Gastroesophageal sphincter (tissue), 4 donors: Measurements from ENCODE around the gene SLCO3A1. TPM values are rescaled to one million over a fixed set of nuclear protein-coding genes. Genes with fewer than 3 reads are reported as not detected.

ENCODE experiments used
- ATAC-seq: fragments of 150-250 bp; one replicate; pipeline ENCODE4 v1.9.1; 2016; ENCODE audit warnings: mild to moderate bottlenecking, moderate library complexity
- H3K27ac ChIP-seq, 4 donors: fragments of 200-600 bp; sonication (generic) in 3 of 4; 1 replicate in 3 of 4; 2 replicates in 1 of 4; pipeline ENCODE4 v1.5.1; 2016 to 2019
- H3K27me3 ChIP-seq: fragments of 200-600 bp; sonication (generic); one replicate; pipeline ENCODE4 v1.5.1; 2019
- H3K36me3 ChIP-seq, 2 donors: fragments of 200-600 bp; sonication (generic); one replicate each; pipeline ENCODE4 v1.5.1; 2019; ENCODE audit warnings: control low read depth in 1 of 2
- H3K4me1 ChIP-seq, 3 donors: fragments of 200-600 bp; sonication (generic); 1 replicate in 2 of 3; 2 replicates in 1 of 3; pipeline ENCODE4 v1.5.1; 2016 to 2019; ENCODE audit warnings: control low read depth in 2 of 3
- H3K4me3 ChIP-seq, 2 donors: fragments of 200-600 bp; sonication (generic); one replicate each; pipeline ENCODE4 v1.5.1; 2019; ENCODE audit warnings: mild to moderate bottlenecking in 1 of 2, moderate library complexity in 1 of 2
- H3K9me3 ChIP-seq, 3 donors: fragments of 200-600 bp; sonication (generic); one replicate each; pipeline ENCODE4 v1.5.1; 2017 to 2019; ENCODE audit warnings: control low read depth in 2 of 3
- EP300 ChIP-seq: sonication (generic); formaldehyde crosslinking; IDR thresholded peaks from one replicate; pipeline ENCODE4 v1.6.1; 2017; ENCODE audit warnings: antibody characterized with exemption, mild to moderate bottlenecking
- POLR2A ChIP-seq, 2 donors: fragments of 450-650 bp; IDR thresholded peaks; one replicate each; pipeline ENCODE4 v1.6.1; 2017; ENCODE audit warnings: antibody characterized with exemption in 2 of 2, mild to moderate bottlenecking in 2 of 2, moderate library complexity in 1 of 2
- POLR2AphosphoS5 ChIP-seq: sonication (generic); formaldehyde crosslinking; IDR thresholded peaks from one replicate; pipeline ENCODE4 v1.6.1; 2017; ENCODE audit warnings: antibody characterized with exemption
- WGBS, 2 donors: methylation state at CpG; one replicate each; pipeline ENCODE4 v1.1.5; 2018; ENCODE audit warnings: low coverage in 1 of 2; 5-methylcytosine and 5-hydroxymethylcytosine counted together
- total RNA-seq, 4 donors: library from RNA; depleted of rRNA; stranded (reverse); fragments of >200 nt; gene quantifications; one replicate each; pipeline ENCODE4 v1.1.0, GENCODE V29; 2016
- TF ChIP-seq, protein P1 (sequence below), 4 experiments: fragments of 200-600 bp in 2 of 4; fragments of 450-650 bp in 2 of 4; sonication (generic) in 1 of 4; IDR thresholded peaks; one replicate each; pipeline ENCODE4 v1.5.1; 2017 to 2019; ENCODE audit warnings: antibody characterized with exemption in 4 of 4, mild to moderate bottlenecking in 2 of 4, moderate library complexity in 2 of 4

The SLCO3A1 gene
- total RNA-seq, 4 donors from 2014 or later: 10.1 to 14.4 (median 12.1) TPM

DNA sequence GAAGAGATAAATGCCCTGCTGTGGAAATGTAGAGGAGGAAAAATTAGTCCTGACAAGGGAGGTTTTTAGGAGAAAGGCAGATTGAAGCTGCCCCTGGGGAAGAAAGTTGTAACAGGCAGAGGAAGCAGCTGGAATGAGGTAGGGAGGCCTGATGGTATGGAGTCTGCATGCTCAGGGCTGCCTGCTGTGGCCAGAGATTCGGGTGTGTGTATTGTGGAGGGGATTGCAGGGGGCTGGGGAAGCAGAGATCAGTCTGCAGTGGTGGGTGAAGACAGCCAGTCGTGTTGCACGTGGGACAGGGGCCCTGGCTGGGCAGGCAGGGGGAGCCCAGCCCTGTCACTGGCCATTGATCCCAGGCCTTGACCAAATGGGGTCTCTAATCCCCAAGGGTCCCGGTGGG, 96.5 kb downstream of the SLCO3A1 start:
- Histone ChIP-seq H3K36me3 (no peaks in the 10 kb centered on the region), H3K27me3 (no peaks in the 10 kb centered on the region), H3K27ac (no peak overlapping the region), H3K9me3 (no peaks in the 10 kb centered on the region), H3K4me1 (peaks cover 0 to 33% (median 33%) of the 10 kb centered on the region in 3 donors), H3K4me3 (no peak overlapping the region)
- 76 to 80% methylated on average over 1 to 4 of the region's 4 CpGs for WGBS, 2 donors
- TF ChIP-seq POLR2AphosphoS5: no peak
- no peak for TF ChIP-seq EP300
- no peak for TF ChIP-seq POLR2A (IDR thresholded peaks at IDR 0.05)
- TF ChIP-seq, protein P1, sequence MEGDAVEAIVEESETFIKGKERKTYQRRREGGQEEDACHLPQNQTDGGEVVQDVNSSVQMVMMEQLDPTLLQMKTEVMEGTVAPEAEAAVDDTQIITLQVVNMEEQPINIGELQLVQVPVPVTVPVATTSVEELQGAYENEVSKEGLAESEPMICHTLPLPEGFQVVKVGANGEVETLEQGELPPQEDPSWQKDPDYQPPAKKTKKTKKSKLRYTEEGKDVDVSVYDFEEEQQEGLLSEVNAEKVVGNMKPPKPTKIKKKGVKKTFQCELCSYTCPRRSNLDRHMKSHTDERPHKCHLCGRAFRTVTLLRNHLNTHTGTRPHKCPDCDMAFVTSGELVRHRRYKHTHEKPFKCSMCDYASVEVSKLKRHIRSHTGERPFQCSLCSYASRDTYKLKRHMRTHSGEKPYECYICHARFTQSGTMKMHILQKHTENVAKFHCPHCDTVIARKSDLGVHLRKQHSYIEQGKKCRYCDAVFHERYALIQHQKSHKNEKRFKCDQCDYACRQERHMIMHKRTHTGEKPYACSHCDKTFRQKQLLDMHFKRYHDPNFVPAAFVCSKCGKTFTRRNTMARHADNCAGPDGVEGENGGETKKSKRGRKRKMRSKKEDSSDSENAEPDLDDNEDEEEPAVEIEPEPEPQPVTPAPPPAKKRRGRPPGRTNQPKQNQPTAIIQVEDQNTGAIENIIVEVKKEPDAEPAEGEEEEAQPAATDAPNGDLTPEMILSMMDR (IDR thresholded peaks at IDR 0.05): no peak
- ATAC-seq: no peak

DNA sequence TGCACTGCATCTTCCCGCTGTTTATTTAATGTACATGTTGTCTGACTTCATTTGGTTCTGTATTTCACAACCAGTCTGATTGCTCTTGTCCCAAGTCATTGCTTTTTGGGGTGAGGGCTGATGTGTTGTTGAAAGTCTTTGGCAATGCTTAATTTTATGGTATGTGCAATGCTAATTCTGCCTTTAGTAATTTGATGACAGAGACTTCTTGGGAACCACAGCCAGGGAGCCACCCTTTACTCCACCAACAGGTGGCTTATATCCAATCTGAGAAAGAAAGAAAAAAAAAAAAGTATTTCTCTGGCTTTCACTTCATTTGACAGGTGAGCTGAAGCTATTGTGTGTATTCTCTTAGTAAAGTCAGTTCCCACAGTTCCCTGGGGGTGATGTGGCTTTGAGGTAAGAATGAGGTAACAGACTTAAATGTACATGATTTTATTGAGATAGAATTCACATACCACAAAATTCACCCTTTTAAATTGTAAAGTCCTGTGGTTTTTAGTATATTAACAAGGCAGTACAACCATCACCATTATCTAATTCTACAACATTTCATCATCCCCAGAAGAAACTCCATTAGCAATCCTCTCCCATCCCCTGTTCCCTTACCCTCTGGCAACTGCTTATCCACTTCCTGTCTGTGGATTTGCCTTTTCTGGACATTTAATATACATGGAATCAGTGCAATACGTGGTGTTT, 97.3 kb downstream of the SLCO3A1 start:
- Histone ChIP-seq H3K36me3 (no peaks in the 10 kb centered on the region), H3K27ac (no peak overlapping the region), H3K4me3 (no peak overlapping the region), H3K27me3 (no peaks in the 10 kb centered on the region), H3K9me3 (no peaks in the 10 kb centered on the region), H3K4me1 (peaks cover 0 to 37% (median 33%) of the 10 kb centered on the region in 3 donors)
- no peak for ATAC-seq
- TF ChIP-seq EP300 (no peak), POLR2AphosphoS5 (no peak), POLR2A (IDR thresholded peaks at IDR 0.05) (no peak)
- TF ChIP-seq, protein P1 (IDR thresholded peaks at IDR 0.05): no peak
- WGBS, 2 donors: 70 to 72% methylated on average over 2 of the region's 2 CpGs

DNA sequence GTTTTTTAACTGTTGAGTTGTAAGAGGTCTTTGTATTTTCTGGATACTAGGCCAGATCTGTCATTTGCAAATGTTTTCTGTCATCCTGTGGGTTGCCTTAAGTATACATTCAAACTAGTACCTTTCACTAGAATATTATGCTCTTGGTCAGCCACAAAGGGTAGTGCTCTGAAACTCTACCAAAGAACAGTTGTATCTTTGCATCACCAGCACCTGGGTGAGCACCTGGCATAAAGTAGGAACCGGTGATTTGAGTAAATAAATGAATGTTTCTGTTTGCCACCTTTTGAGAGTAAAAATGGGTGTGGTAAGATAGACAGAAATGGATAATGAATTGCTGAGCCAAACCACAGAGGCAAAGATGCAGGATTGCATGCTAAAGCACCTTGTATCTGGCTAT, 98.7 kb downstream of the SLCO3A1 start:
- Histone ChIP-seq H3K4me3 (no peak overlapping the region), H3K27ac (no peak overlapping the region), H3K27me3 (no peaks in the 10 kb centered on the region), H3K9me3 (no peaks in the 10 kb centered on the region), H3K36me3 (no peaks in the 10 kb centered on the region), H3K4me1 (peaks cover 0 to 30% (median 29%) of the 10 kb centered on the region in 3 donors)
- 80 to 90% methylated on average over 1 of the region's 1 CpG for WGBS, 2 donors
- TF ChIP-seq EP300 (no peak), POLR2AphosphoS5 (no peak)
- TF ChIP-seq, protein P1 (IDR thresholded peaks at IDR 0.05): no peak
- ATAC-seq: no peak

DNA sequence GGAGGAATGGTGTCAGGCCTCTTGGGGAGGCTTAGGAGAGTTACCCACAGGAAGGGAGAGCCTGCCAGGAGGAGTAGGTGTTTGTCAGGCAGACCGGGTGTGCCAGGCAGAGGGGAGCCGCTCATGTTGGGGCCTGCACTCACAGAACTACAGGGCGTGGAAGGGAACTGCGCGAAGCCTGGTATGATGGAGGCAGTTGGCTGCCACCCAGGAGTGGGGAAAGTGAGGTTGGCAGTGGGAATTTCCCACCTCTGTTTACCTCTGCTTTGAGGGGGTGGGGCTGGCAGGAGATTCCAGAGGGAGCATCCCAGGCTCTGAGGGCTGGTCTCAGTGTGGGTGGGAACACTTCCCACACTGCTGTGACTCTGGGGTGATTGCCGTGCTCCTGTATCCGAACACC, 99.9 kb downstream of the SLCO3A1 start:
- H3K4me1 ChIP-seq: peaks cover 0 to 18% (median 17%) of the 10 kb centered on the region in 3 donors
- H3K36me3 ChIP-seq: no peaks in the 10 kb centered on the region
- no peak overlapping the region for H3K4me3 ChIP-seq
- TF ChIP-seq POLR2AphosphoS5: no peak
- TF ChIP-seq, protein P1 (IDR thresholded peaks at IDR 0.05): no peak
- no peak for TF ChIP-seq EP300
- no peak for TF ChIP-seq POLR2A (IDR thresholded peaks at IDR 0.05)
- WGBS, 2 donors: 91 to 100% methylated on average over 2 to 4 of the region's 7 CpGs
- no peak overlapping the region for H3K27ac ChIP-seq
- H3K9me3 ChIP-seq: no peaks in the 10 kb centered on the region
- H3K27me3 ChIP-seq: no peaks in the 10 kb centered on the region
- no peak for ATAC-seq

DNA sequence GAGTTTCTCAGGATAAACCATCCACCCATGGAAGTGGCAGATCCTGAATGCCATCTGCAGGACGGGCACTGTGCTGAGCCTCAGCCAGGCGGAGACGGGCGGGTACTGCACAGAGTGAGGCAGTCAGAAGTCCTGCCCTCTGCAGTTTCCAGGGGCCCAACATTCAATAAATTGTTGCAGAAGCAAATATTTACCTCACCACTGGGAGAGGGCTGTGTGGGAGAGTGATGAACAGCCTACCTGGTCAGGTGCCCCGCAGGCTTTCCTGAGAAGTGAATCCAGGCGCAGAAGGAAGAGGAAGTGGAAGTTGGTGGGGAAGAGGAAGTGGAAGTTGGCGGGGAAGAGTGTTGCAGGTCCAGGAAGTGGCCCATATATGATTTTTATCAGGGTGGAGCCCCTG, 100.8 kb downstream of the SLCO3A1 start:
- Histone ChIP-seq H3K36me3 (no peaks in the 10 kb centered on the region), H3K4me3 (no peak overlapping the region), H3K27ac (no peak overlapping the region), H3K4me1 (peaks cover 0 to 14% (median 13%) of the 10 kb centered on the region in 3 donors), H3K9me3 (no peaks in the 10 kb centered on the region), H3K27me3 (no peaks in the 10 kb centered on the region)
- ATAC-seq: no peak
- 76% methylated on average over 3 of the region's 7 CpGs; no CpG with 5 or more reads in 1 of the 2 donors for WGBS, 2 donors
- TF ChIP-seq EP300: no peak
- TF ChIP-seq, protein P1 (IDR thresholded peaks at IDR 0.05): no peak
- TF ChIP-seq POLR2A (IDR thresholded peaks at IDR 0.05): no peak
- TF ChIP-seq POLR2AphosphoS5: no peak
